ENCODE data around the gene PDE4D. TPM values are rescaled to one million over a fixed set of nuclear protein-coding genes. Genes with fewer than 3 reads are reported as not detected.

Gene PDE4D
- total RNA-seq, 1 experiment from 2014 or later, result 11.6 TPM

- no peaks in the 10 kb centered on the region for H3K36me3 Mint-ChIP-seq (ENCODE audit: insufficient read depth, unreplicated experiment)
- no peaks in the 10 kb centered on the region for H3K4me1 Mint-ChIP-seq (ENCODE audit: low read depth, unreplicated experiment)
- intact Hi-C loops (cut with micrococcal nuclease; ENCODE audit: unreplicated experiment), result no loop called here
- H3K27ac Mint-ChIP-seq (ENCODE audit: unreplicated experiment), result no peak overlapping the region
- CTCF ChIA-PET, result no interaction called here
- H3K9me3 Mint-ChIP-seq (ENCODE audit: low read depth, unreplicated experiment), result no peaks in the 10 kb centered on the region
- no TSS peak for BruUV-seq (replicated peaks)
- H3K27me3 Mint-ChIP-seq (ENCODE audit: unreplicated experiment), result no peaks in the 10 kb centered on the region
- TF ChIP-seq CTCF (IDR thresholded peaks at IDR 0.05; ENCODE audit: unreplicated experiment), result no peak
- no peak for DNase-seq
- no peak overlapping the region for H3K4me3 Mint-ChIP-seq (ENCODE audit: low read depth, unreplicated experiment)
Observed at GRCh38 chr5:59199868-59200267, 693.7 kb downstream of the PDE4D start.

GRCh38 chr5:59198832-59199231, 694.7 kb downstream of the PDE4D start:
- intact Hi-C loops (cut with micrococcal nuclease; ENCODE audit: unreplicated experiment), result no loop called here
- no peak overlapping the region for H3K27ac Mint-ChIP-seq (ENCODE audit: unreplicated experiment)

DNA sequence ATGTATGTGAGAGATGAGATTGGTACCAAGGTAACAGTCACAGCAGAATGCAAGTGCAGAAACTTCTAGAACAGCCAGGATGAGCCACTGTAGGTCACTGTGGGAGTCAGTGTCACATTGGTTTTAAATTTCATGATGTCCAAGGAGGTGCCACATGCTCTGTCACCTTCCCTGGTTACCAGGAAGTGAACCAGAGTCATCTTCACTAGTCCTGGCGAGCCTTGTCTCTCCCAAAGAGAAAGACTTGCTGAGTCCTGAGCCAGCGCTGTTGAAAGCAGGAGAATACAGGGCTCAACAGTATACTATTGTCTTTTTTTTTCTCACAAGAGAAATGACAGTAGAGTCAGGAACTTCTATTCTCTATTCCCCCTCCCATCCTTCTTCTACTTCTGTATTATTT, 695.2 kb downstream of the PDE4D start:
- H3K27ac Mint-ChIP-seq (ENCODE audit: unreplicated experiment), result no peak overlapping the region
- H3K4me1 Mint-ChIP-seq (ENCODE audit: low read depth, unreplicated experiment), result peaks cover 12% of the 10 kb centered on the region
- no TSS peak for BruUV-seq (replicated peaks)
- H3K27me3 Mint-ChIP-seq (ENCODE audit: unreplicated experiment), result no peaks in the 10 kb centered on the region
- CTCF ChIA-PET, result no interaction called here
- TF ChIP-seq CTCF (IDR thresholded peaks at IDR 0.05; ENCODE audit: unreplicated experiment), result no peak
- DNase-seq, result no peak
- H3K4me3 Mint-ChIP-seq (ENCODE audit: low read depth, unreplicated experiment), result no peak overlapping the region
- peaks cover 5% of the 10 kb centered on the region for H3K36me3 Mint-ChIP-seq (ENCODE audit: insufficient read depth, unreplicated experiment)
- H3K9me3 Mint-ChIP-seq (ENCODE audit: low read depth, unreplicated experiment), result no peaks in the 10 kb centered on the region
- intact Hi-C loops (cut with micrococcal nuclease; ENCODE audit: unreplicated experiment), result no loop called here

More at GRCh38 chr5:59198832-59199231, 694.7 kb downstream of the PDE4D start:
- DNase-seq, result no peak
- CTCF ChIA-PET, result no interaction called here
- BruUV-seq (replicated peaks), result no TSS peak
- Mint-ChIP-seq H3K4me3 (ENCODE audit: low read depth, unreplicated experiment) (no peak overlapping the region), H3K36me3 (ENCODE audit: insufficient read depth, unreplicated experiment) (peaks cover 4% of the 10 kb centered on the region), H3K9me3 (ENCODE audit: low read depth, unreplicated experiment) (no peaks in the 10 kb centered on the region), H3K4me1 (ENCODE audit: low read depth, unreplicated experiment) (peaks cover 9% of the 10 kb centered on the region), H3K27me3 (ENCODE audit: unreplicated experiment) (no peaks in the 10 kb centered on the region)
- no peak for TF ChIP-seq CTCF (IDR thresholded peaks at IDR 0.05; ENCODE audit: unreplicated experiment)

DNA sequence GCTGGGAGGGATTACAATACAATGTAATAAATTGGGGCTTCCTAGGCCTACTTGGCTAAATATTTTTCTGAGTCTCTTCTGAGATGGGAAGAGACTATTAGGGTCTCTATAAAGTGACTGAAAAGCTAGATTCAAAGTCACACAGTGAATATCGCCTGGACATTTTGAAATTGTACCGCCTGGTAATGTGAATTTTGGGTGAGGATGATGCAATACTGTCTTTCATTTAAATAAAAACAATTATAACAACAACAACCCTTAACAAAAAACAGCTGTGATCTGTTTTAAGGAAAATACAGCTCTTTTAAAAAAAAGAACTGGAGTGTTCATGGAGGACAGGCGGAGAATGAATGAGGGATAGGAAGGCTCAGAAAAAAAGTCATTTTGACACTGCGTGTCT, 695.6 kb downstream of the PDE4D start:
- H3K27me3 Mint-ChIP-seq (ENCODE audit: unreplicated experiment), result no peaks in the 10 kb centered on the region
- no peak overlapping the region for H3K27ac Mint-ChIP-seq (ENCODE audit: unreplicated experiment)
- no peak overlapping the region for H3K4me3 Mint-ChIP-seq (ENCODE audit: low read depth, unreplicated experiment)
- no peaks in the 10 kb centered on the region for H3K9me3 Mint-ChIP-seq (ENCODE audit: low read depth, unreplicated experiment)
- no peak for DNase-seq
- CTCF ChIA-PET, result no interaction called here
- intact Hi-C loops (cut with micrococcal nuclease; ENCODE audit: unreplicated experiment), result no loop called here
- TF ChIP-seq CTCF (IDR thresholded peaks at IDR 0.05; ENCODE audit: unreplicated experiment), result no peak
- H3K36me3 Mint-ChIP-seq (ENCODE audit: insufficient read depth, unreplicated experiment), result peaks cover 5% of the 10 kb centered on the region
- BruUV-seq (replicated peaks), result no TSS peak
- H3K4me1 Mint-ChIP-seq (ENCODE audit: low read depth, unreplicated experiment), result peaks cover 12% of the 10 kb centered on the region

All from Calu3 (cell line).